ENCODE measurements around the gene CDH23. TPM values are rescaled to one million over a fixed set of nuclear protein-coding genes. Genes with fewer than 3 reads are reported as not detected.
A peak's percentile ranks its signal among the peaks of the same experiment; 100 is the strongest.

Gene CDH23
- total and polyA plus RNA-seq, 4 experiments from 2014 or later, result 1.8 to 5.4 (median 3.6) TPM

DNA sequence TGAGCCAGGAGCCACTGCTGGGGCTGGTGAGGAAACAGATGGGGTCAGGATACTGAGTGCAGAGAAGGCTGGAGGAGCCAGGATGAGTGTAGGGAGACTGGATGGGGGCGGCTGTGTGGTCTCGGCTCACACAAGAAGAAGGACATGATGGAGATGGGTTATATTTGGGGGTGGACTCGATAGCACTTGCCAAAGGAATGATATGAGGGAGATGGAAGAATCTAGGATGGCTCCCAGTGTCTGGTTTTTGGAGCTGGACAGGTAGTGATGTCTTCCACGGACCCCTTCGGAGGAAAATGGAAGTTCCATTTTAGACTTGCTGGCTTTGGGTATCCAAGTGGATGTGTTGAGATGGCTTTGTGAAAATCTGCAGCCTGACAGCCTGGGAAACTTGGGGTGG is 83.9 kb downstream of the CDH23 start:
- H3K27me3 ChIP-seq (ENCODE audit: insufficient read depth, low read length), result no peaks in the 10 kb centered on the region
- H3K4me1 ChIP-seq (ENCODE audit: insufficient read depth, low read length), result no peaks in the 10 kb centered on the region
- H3K36me3 ChIP-seq (ENCODE audit: insufficient read depth, low read length), result no peaks in the 10 kb centered on the region
- DNase-seq, result no peak
- H3K27ac Mint-ChIP-seq, result no peak overlapping the region
- no peaks in the 10 kb centered on the region for H3K4me1 Mint-ChIP-seq
- H3K27me3 Mint-ChIP-seq, result peaks cover 18 to 19% of the 10 kb centered on the region in 2 donors
- ChIA-PET CTCF (ENCODE audit: partially characterized antibody) (no interaction called here), POLR2A (ENCODE audit: partially characterized antibody) (no interaction called here)
- H3K27ac ChIP-seq (ENCODE audit: low read depth, low read length), result no peak overlapping the region
- H3K4me3 Mint-ChIP-seq, result no peak overlapping the region
- no peaks in the 10 kb centered on the region for H3K9me3 ChIP-seq (ENCODE audit: control insufficient read depth in 1 of 2, low read length in 2 of 2)
- intact Hi-C loops (cut with micrococcal nuclease), result no loop called here
- no peaks in the 10 kb centered on the region for H3K36me3 Mint-ChIP-seq
- no peak overlapping the region for H3K4me3 ChIP-seq (ENCODE audit: low read length in 2 of 2)
- no peaks in the 10 kb centered on the region for H3K9me3 Mint-ChIP-seq

DNA sequence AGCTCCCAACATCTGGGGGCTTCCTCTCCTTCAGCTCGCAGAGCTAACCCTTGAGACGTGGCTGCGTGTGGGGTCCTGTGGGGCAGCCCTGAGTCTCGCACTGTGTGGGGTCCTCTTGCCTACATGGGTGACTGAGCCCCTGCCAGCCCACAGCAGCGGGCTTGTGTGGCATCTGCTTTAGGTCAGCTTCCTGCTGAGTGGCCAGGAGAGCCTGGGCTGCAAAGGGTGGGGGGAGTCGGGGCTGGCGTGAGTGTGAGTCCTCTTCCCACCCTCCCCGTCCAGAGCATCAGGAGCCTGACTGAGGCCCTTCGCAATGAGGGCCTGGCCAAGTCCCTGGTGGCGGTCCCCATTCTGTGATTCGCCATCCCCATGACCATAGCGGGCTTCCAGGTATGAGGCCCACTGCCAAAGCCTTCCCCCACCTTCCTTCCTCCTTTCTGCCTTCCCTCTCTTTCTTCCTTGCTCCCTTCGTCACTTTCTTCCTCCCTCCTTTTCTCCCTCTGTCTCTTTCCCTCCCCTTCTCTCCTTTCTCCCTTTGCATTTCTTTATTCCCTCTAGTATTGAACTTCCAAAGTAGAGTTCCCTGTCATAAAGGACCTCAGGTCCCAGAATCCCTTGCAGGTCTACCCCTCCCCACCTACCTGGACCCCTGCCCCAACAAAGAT is 85.2 kb downstream of the CDH23 start:
- ChIA-PET POLR2A (ENCODE audit: partially characterized antibody) (no interaction called here), CTCF (ENCODE audit: partially characterized antibody) (no interaction called here)
- H3K9me3 ChIP-seq (ENCODE audit: control insufficient read depth in 1 of 2, low read length in 2 of 2), result no peaks in the 10 kb centered on the region
- H3K27me3 Mint-ChIP-seq, result peaks cover 18 to 19% of the 10 kb centered on the region in 2 donors
- no peak for DNase-seq
- H3K36me3 Mint-ChIP-seq, result no peaks in the 10 kb centered on the region
- no peak overlapping the region for H3K27ac ChIP-seq (ENCODE audit: low read depth, low read length)
- intact Hi-C loops (cut with micrococcal nuclease), result no loop called here
- H3K4me1 Mint-ChIP-seq, result no peaks in the 10 kb centered on the region
- no peaks in the 10 kb centered on the region for H3K4me1 ChIP-seq (ENCODE audit: insufficient read depth, low read length)
- H3K36me3 ChIP-seq (ENCODE audit: insufficient read depth, low read length), result no peaks in the 10 kb centered on the region
- no peaks in the 10 kb centered on the region for H3K27me3 ChIP-seq (ENCODE audit: insufficient read depth, low read length)
- no peak overlapping the region for H3K4me3 ChIP-seq (ENCODE audit: low read length in 2 of 2)
- peaks cover 0 to 2% (median 0%) of the 10 kb centered on the region in 8 donors for H3K9me3 Mint-ChIP-seq
- H3K27ac Mint-ChIP-seq, result no peak overlapping the region
- H3K4me3 Mint-ChIP-seq, result no peak overlapping the region

DNA sequence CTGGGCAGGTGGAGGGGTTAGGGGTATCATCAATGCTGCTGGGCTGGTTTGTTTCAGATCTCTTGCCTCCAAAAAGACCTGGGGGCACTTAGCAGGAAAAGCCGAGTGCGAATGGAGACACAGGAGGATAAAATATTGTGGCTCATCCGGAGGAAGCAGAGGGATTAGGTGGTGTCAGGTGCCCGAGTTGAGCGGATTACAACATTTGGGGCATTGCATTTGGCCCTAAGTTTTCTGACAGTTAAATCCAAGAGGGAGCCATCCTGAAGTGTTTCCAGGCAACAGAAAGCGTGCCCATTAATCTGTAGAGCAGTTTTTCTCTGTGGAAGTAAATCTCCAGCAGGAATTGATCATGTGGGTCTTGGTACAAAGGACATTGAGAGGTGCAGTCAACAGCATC is 85.9 kb downstream of the CDH23 start:
- POLR2A ChIA-PET (ENCODE audit: partially characterized antibody), result no interaction called here
- no peaks in the 10 kb centered on the region for H3K36me3 ChIP-seq (ENCODE audit: insufficient read depth, low read length)
- intact Hi-C loops (cut with micrococcal nuclease), result no loop called here
- CTCF ChIA-PET (ENCODE audit: partially characterized antibody), result no interaction called here
- peaks cover 0 to 2% (median 0%) of the 10 kb centered on the region in 8 donors for H3K9me3 Mint-ChIP-seq
- no peak overlapping the region for H3K27ac ChIP-seq (ENCODE audit: low read depth, low read length)
- H3K4me3 ChIP-seq (ENCODE audit: low read length in 2 of 2), result no peak overlapping the region
- peaks cover 15 to 16% of the 10 kb centered on the region in 2 donors for H3K27me3 Mint-ChIP-seq
- H3K36me3 Mint-ChIP-seq, result no peaks in the 10 kb centered on the region
- H3K27me3 ChIP-seq (ENCODE audit: insufficient read depth, low read length), result no peaks in the 10 kb centered on the region
- H3K9me3 ChIP-seq (ENCODE audit: control insufficient read depth in 1 of 2, low read length in 2 of 2), result no peaks in the 10 kb centered on the region
- H3K27ac Mint-ChIP-seq, result no peak overlapping the region
- no peaks in the 10 kb centered on the region for H3K4me1 ChIP-seq (ENCODE audit: insufficient read depth, low read length)
- H3K4me3 Mint-ChIP-seq, result no peak overlapping the region
- H3K4me1 Mint-ChIP-seq, result no peaks in the 10 kb centered on the region
- DNase-seq, result no peak

DNA sequence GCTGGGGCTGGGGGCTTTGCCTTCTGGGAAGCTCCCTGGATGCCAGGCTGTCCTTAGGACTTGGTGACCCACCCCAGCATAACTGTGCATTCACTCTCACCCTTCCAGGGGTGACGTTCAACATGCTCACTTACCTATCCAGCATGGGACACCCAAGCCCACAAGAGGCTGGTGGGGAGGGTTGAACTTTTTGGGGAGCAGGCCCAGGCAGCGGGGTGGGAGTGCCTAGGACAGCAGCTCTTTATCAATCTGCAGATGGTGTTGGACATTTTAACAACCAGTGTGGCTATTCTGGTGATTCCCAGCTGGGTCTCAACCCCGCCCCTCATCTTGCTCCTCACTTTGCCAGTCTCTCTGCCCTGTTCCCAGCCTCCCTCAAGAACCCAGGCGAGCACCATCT is 86.4 kb downstream of the CDH23 start:
- Histone ChIP-seq H3K36me3 (ENCODE audit: insufficient read depth, low read length) (no peaks in the 10 kb centered on the region), H3K27ac (ENCODE audit: low read depth, low read length) (no peak overlapping the region), H3K4me1 (ENCODE audit: insufficient read depth, low read length) (no peaks in the 10 kb centered on the region), H3K4me3 (ENCODE audit: low read length in 2 of 2) (no peak overlapping the region), H3K27me3 (ENCODE audit: insufficient read depth, low read length) (no peaks in the 10 kb centered on the region), H3K9me3 (ENCODE audit: control insufficient read depth in 1 of 2, low read length in 2 of 2) (no peaks in the 10 kb centered on the region)
- Mint-ChIP-seq H3K4me3 (no peak overlapping the region), H3K36me3 (no peaks in the 10 kb centered on the region), H3K27ac (no peak overlapping the region), H3K4me1 (no peaks in the 10 kb centered on the region), H3K9me3 (peaks cover 0 to 2% (median 0%) of the 10 kb centered on the region in 8 donors), H3K27me3 (peaks cover 12 to 14% of the 10 kb centered on the region in 2 donors)
- intact Hi-C loops (cut with micrococcal nuclease), result no loop called here
- POLR2A ChIA-PET (ENCODE audit: partially characterized antibody), result no interaction called here
- CTCF ChIA-PET (ENCODE audit: partially characterized antibody), result no interaction called here
- DNase-seq, result no peak

- peaks cover 11 to 12% of the 10 kb centered on the region in 2 donors for H3K27me3 Mint-ChIP-seq
- ChIA-PET CTCF (ENCODE audit: partially characterized antibody) (no interaction called here), POLR2A (ENCODE audit: partially characterized antibody) (no interaction called here)
- Histone ChIP-seq H3K36me3 (ENCODE audit: insufficient read depth, low read length) (no peaks in the 10 kb centered on the region), H3K4me3 (ENCODE audit: low read length in 2 of 2) (no peak overlapping the region), H3K27ac (ENCODE audit: low read depth, low read length) (no peak overlapping the region), H3K9me3 (ENCODE audit: control insufficient read depth in 1 of 2, low read length in 2 of 2) (no peaks in the 10 kb centered on the region), H3K27me3 (ENCODE audit: insufficient read depth, low read length) (no peaks in the 10 kb centered on the region), H3K4me1 (ENCODE audit: insufficient read depth, low read length) (no peaks in the 10 kb centered on the region)
- peaks cover 0 to 5% (median 4%) of the 10 kb centered on the region in 8 donors for H3K9me3 Mint-ChIP-seq
- no peak for DNase-seq
- H3K4me1 Mint-ChIP-seq, result no peaks in the 10 kb centered on the region
- H3K36me3 Mint-ChIP-seq, result no peaks in the 10 kb centered on the region
- intact Hi-C loops (cut with micrococcal nuclease), result no loop called here
- H3K27ac Mint-ChIP-seq, result no peak overlapping the region
- no peak overlapping the region for H3K4me3 Mint-ChIP-seq
Observed at GRCh38 chr10:71483885-71484751, 87.4 kb downstream of the CDH23 start.

GRCh38 chr10:71486484-71487114 is 89.9 kb downstream of the CDH23 start:
- intact Hi-C loops (cut with micrococcal nuclease), result loop anchor here (1.0 kb wide), 1 partner anchor 326 kb away; no protein-coding TSS in a partner anchor
- no peak overlapping the region for H3K4me3 Mint-ChIP-seq
- ChIA-PET POLR2A (ENCODE audit: partially characterized antibody) (no interaction called here), CTCF (ENCODE audit: partially characterized antibody) (interaction anchor here (1.6 kb wide), 1 partner anchor 10 kb away, joined by 3 read pairs; no protein-coding TSS in a partner anchor)
- DNase-seq, result peak in 3 of 5 donors; percentile 7 to 44 (median 8)
- Histone ChIP-seq H3K36me3 (ENCODE audit: insufficient read depth, low read length) (no peaks in the 10 kb centered on the region), H3K4me3 (ENCODE audit: low read length in 2 of 2) (no peak overlapping the region), H3K4me1 (ENCODE audit: insufficient read depth, low read length) (no peaks in the 10 kb centered on the region), H3K27me3 (ENCODE audit: insufficient read depth, low read length) (no peaks in the 10 kb centered on the region), H3K9me3 (ENCODE audit: control insufficient read depth in 1 of 2, low read length in 2 of 2) (no peaks in the 10 kb centered on the region), H3K27ac (ENCODE audit: low read depth, low read length) (no peak overlapping the region)
- H3K36me3 Mint-ChIP-seq, result no peaks in the 10 kb centered on the region
- H3K4me1 Mint-ChIP-seq, result no peaks in the 10 kb centered on the region
- H3K27ac Mint-ChIP-seq, result no peak overlapping the region
- peaks cover 7 to 9% of the 10 kb centered on the region in 2 donors for H3K27me3 Mint-ChIP-seq
- H3K9me3 Mint-ChIP-seq, result peaks cover 0 to 13% (median 11%) of the 10 kb centered on the region in 8 donors

GRCh38 chr10:71487726-71488125 is 91.0 kb downstream of the CDH23 start:
- Mint-ChIP-seq H3K27ac (no peak overlapping the region), H3K4me3 (no peak overlapping the region), H3K4me1 (no peaks in the 10 kb centered on the region), H3K36me3 (no peaks in the 10 kb centered on the region), H3K27me3 (peaks cover 7 to 10% of the 10 kb centered on the region in 2 donors), H3K9me3 (peaks cover 0 to 13% (median 11%) of the 10 kb centered on the region in 8 donors)
- Histone ChIP-seq H3K27ac (ENCODE audit: low read depth, low read length) (no peak overlapping the region), H3K4me3 (ENCODE audit: low read length in 2 of 2) (no peak overlapping the region), H3K4me1 (ENCODE audit: insufficient read depth, low read length) (no peaks in the 10 kb centered on the region), H3K36me3 (ENCODE audit: insufficient read depth, low read length) (no peaks in the 10 kb centered on the region), H3K27me3 (ENCODE audit: insufficient read depth, low read length) (no peaks in the 10 kb centered on the region), H3K9me3 (ENCODE audit: control insufficient read depth in 1 of 2, low read length in 2 of 2) (no peaks in the 10 kb centered on the region)
- intact Hi-C loops (cut with micrococcal nuclease), result no loop called here
- ChIA-PET CTCF (ENCODE audit: partially characterized antibody) (no interaction called here), POLR2A (ENCODE audit: partially characterized antibody) (no interaction called here)
- DNase-seq, result no peak

Data from CD4-positive, alpha-beta memory T cell (primary cell).